ENCODE data around the gene NOBOX.
"Not testable (repeated sequence)": the region's sequence is repeated elsewhere in the genome, so short reads cannot be mapped to it uniquely, and the experiment has no call there.

Gene NOBOX

DNA sequence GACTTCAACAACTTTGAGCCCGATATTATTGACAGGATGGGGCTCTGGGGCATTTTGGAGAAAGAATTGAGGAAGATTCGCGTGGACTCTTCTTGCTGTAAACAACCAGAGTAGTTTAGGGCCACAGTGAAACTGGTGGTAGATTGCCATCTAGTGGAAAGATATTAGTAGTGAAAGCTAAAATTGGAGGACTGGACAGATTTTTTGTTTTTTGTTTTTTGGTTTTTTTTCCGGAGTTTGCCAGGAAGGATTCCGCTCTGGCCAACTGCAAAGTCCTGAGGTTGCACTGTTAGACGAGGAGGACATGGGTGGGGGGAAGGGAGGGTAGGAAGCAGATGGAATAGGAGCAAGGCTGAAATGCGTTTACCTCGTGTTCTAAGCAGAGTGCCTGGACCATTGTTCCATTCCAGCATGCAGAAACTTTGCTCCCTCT is 11.7 kb downstream of the NOBOX start:
- DNase-seq (ENCODE audit: low read depth in 1 of 2, low spot score in 1 of 2), result no peak

GRCh38 chr7:144391014-144391413 is 12.5 kb downstream of the NOBOX start:
- no peak for DNase-seq (ENCODE audit: low read depth in 1 of 2, low spot score in 1 of 2)

DNA sequence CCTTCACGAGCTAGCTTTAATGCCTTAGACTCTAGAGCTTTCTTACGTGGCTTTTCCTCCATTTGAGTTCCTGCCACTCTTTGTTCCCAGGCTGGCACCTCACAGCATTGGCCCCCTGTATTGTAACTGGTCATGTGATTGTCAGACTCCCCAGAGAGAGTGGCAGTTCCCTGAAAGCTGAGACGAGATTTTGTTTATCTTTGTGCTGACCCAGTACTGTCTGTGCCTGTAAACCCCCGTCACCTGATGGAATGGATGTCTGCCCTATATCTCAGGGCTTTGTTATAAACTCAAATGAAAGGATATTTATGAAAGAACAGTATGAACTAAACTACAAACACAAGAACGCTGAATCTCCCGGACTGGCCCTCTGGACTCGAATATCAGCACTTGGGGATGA is 13.0 kb downstream of the NOBOX start:
- no peak for DNase-seq (ENCODE audit: low read depth in 1 of 2, low spot score in 1 of 2)

- DNase-seq (ENCODE audit: low read depth in 1 of 2, low spot score in 1 of 2), result no peak
Measured at GRCh38 chr7:144388950-144389349, 14.5 kb downstream of the NOBOX start.

- no peak for DNase-seq (ENCODE audit: low read depth in 1 of 2, low spot score in 1 of 2)
Measured at GRCh38 chr7:144386741-144387140, 16.8 kb downstream of the NOBOX start.

- no peak for DNase-seq (ENCODE audit: low read depth in 1 of 2, low spot score in 1 of 2)
Measured at GRCh38 chr7:144384555-144385245, 18.8 kb downstream of the NOBOX start.

DNA sequence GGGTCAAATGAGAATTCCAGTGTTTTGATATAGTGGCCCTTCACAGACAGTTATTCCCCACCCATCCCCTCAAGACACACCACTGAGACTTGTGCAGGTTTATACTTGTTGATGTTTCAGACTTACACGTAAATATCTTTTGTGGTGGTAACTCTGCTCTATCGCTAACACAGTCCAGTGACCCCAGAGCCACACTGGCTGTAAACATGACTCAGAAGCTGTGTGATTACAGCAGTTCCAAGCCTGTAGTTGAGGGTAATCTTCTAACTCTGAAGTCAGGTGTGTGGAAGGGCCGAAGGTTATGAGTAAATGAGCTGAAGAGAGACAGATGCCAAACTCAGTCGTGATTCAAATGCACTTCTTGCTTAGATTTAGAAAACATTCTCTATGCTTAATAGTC is 19.4 kb downstream of the NOBOX start:
- no peak for DNase-seq (ENCODE audit: low read depth in 1 of 2, low spot score in 1 of 2)

GRCh38 chr7:144379776-144380384 is 23.6 kb downstream of the NOBOX start:
- DNase-seq (ENCODE audit: low read depth in 1 of 2, low spot score in 1 of 2), result no peak

DNA sequence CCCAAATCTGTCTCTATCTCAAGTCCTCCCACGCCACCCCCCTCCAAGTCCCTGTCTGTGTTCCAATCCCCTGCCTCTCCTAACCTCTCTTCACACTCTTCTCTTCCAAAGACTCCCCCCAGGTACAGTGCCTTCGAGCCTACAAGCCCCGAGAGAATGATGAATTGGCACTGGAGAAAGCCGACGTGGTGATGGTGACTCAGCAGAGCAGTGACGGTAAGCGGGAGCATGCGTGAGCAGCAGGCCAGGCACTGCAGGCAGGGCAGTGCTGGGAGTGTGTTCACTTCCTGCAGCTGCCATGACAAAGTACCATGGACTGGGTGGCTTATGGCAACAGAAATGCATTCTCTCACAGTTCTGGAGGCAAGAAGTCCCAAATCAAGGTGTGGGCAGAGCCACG is 24.8 kb downstream of the NOBOX start:
- no peak for DNase-seq (ENCODE audit: low read depth in 1 of 2, low spot score in 1 of 2)

DNA sequence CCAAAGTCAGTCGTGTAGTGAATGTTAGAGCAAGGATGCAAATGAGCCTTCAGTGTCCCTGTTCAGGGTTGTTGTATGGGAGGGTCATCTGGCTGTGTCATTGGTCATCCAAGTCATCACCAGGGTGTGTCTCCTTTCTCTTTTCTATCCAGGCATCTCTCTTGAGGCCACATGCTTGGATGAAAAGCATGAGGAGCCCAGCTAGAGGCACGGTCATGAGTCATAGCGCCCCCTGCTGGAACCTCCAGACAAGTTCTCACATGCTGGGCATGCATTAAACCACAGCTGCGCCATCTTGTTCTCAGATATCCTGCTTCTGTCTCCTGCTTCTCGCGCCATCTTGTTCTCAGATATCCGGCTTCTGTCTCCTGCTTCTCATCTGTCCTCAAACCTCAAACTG is 34.3 kb downstream of the NOBOX start:
- not testable (repeated sequence) for DNase-seq (ENCODE audit: low read depth in 1 of 2, low spot score in 1 of 2)

GRCh38 chr7:144367250-144367649 is 36.2 kb downstream of the NOBOX start:
- DNase-seq (ENCODE audit: low read depth in 1 of 2, low spot score in 1 of 2), result not testable (repeated sequence)

DNA sequence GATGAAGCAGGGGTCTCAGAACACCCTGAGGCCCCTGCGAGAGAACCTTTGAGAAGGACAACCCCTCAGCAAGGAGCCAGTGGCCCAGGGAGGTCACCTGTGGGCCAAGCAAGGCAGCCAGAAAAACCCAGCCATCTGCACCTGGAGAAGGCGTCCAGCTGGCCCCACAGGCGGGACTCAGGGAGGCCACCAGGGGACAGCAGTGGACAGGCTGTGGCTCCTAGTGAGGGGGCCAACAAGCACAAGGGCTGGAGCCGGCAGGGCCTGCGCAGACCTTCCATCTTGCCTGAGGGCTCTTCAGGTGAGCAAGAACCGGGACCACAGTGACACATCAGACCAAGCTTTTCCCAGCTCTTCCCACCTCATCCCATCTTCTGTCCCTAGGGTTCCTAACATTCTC is 38.0 kb downstream of the NOBOX start:
- not testable (repeated sequence) for DNase-seq (ENCODE audit: low read depth in 1 of 2, low spot score in 1 of 2)

DNA sequence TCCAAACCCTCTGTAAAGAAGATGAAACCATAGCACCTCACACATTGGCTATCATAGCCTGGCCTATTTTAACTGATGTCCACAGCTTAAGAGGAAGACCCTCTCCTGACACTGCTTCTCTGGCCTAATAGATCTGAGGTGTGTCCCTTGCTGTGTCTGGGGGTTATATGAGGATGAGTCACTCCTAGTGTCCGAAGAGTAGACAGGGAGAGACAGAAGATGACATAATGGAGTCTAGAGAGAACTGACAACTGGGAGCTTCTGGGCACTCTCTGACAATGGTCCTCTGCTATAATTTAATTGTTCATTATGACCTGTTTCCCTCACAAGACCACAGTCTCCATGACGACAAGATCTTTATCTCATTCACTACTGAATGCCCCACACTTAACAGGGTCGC is 41.4 kb downstream of the NOBOX start:
- not testable (repeated sequence) for DNase-seq (ENCODE audit: low read depth in 1 of 2, low spot score in 1 of 2)

GRCh38 chr7:144356860-144357259 is 46.6 kb downstream of the NOBOX start:
- DNase-seq (ENCODE audit: low read depth in 1 of 2, low spot score in 1 of 2), result not testable (repeated sequence)

- DNase-seq (ENCODE audit: low read depth in 1 of 2, low spot score in 1 of 2), result not testable (repeated sequence)
Measured at GRCh38 chr7:144356185-144356584, 47.3 kb downstream of the NOBOX start.

DNA sequence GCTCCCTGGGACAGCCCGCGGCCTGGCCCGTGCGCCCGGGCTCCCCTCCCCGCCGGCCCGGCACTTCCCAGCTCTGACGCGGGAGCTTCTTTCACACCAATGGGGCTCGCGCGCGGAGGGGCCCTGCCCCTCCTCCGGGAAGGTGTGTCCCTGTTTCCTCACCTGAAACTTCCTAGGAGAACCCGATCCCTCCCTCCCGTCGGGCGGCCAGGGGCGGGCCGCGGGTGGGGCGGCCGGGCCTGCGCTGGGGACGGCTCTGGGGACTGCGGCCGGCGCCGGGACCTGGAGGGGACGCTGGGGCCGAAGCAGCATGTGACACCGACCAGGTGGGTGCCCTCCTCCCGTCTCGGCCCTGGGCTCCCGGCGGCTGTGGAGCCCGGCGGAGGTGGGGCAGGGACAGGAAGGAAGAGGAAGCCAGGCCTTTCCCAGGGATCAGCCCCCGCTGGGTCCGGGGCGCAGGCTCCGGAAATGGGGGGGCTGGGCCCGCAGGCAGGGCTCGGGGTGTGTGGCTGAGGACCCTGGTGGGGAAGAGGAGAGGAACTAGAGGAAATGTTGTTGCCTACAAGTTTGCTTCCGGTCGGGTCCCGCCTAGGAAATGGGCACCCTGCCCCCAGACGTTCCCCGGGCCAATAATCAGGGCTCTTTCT is 48.2 kb downstream of the NOBOX start, which contains the start of gene ARHGEF5:
ARHGEF5 (plus strand) TSS at position 227 of the 647 bp plus-strand sequence. CDS start 7,268 bp downstream, outside the sequence.
- DNase-seq (ENCODE audit: low read depth in 1 of 2, low spot score in 1 of 2), result not testable (repeated sequence)

GRCh38 chr7:144351667-144352066 is 51.8 kb downstream of the NOBOX start:
- not testable (repeated sequence) for DNase-seq (ENCODE audit: low read depth in 1 of 2, low spot score in 1 of 2)

GRCh38 chr7:144348625-144349024 is 54.9 kb downstream of the NOBOX start:
- not testable (repeated sequence) for DNase-seq (ENCODE audit: low read depth in 1 of 2, low spot score in 1 of 2)

All from activated T-helper 1 cell treated with anti-CD3 and anti-CD28 coated beads, Interleukin-2, amount 50 U/mL, for 16 hours (primary cell).